HG03442 (cell line): ENCODE data around the gene POC5.
A peak's percentile ranks its signal among the peaks of the same experiment; 100 is the strongest.
"Not testable (repeated sequence)": the region's sequence is repeated elsewhere in the genome, so short reads cannot be mapped to it uniquely, and the experiment has no call there.

Experiments
- ATAC-seq: cut with Tn5 transposase; IDR thresholded peaks from one replicate; pipeline ENCODE4 v1.9.1; 2021; ENCODE audit warnings: mild to moderate bottlenecking, moderate library complexity; ENCODE audit not compliant: unreplicated experiment

POC5 gene

GRCh38 chr5:75707911-75708509, 9.2 kb downstream of the POC5 start:
- ATAC-seq, result no peak

GRCh38 chr5:75706775-75707174, 10.5 kb downstream of the POC5 start:
- ATAC-seq, result no peak

- ATAC-seq, result no peak
Observed at GRCh38 chr5:75706016-75706415, 11.2 kb downstream of the POC5 start.

GRCh38 chr5:75701856-75702255, 15.4 kb downstream of the POC5 start:
- ATAC-seq, result no peak

GRCh38 chr5:75695472-75696351, 21.5 kb downstream of the POC5 start:
- not testable (repeated sequence) for ATAC-seq

GRCh38 chr5:75694781-75695180, 22.5 kb downstream of the POC5 start:
- ATAC-seq, result no peak

- no peak for ATAC-seq
Observed at GRCh38 chr5:75690669-75691068, 26.6 kb downstream of the POC5 start.

GRCh38 chr5:75686480-75686879, 30.8 kb downstream of the POC5 start:
- ATAC-seq, result no peak

GRCh38 chr5:75685141-75685540, 32.1 kb downstream of the POC5 start:
- ATAC-seq, result no peak

GRCh38 chr5:75681125-75681830, 36.0 kb downstream of the POC5 start:
- ATAC-seq, result no peak

- no peak for ATAC-seq
Observed at GRCh38 chr5:75678155-75678554, 39.1 kb downstream of the POC5 start.

GRCh38 chr5:75677607-75678006, 39.6 kb downstream of the POC5 start:
- ATAC-seq, result no peak

- no peak for ATAC-seq
Observed at GRCh38 chr5:75675783-75676182, 41.5 kb downstream of the POC5 start.

GRCh38 chr5:75672616-75673015, 44.6 kb downstream of the POC5 start:
- ATAC-seq, result no peak

GRCh38 chr5:75671506-75671905, 45.7 kb downstream of the POC5 start:
- no peak for ATAC-seq

- no peak for ATAC-seq
Observed at GRCh38 chr5:75670577-75670976, 46.7 kb downstream of the POC5 start.

GRCh38 chr5:75668977-75669689, 48.1 kb downstream of the POC5 start:
- ATAC-seq, result peak; percentile 89

GRCh38 chr5:75668445-75668844, 48.8 kb downstream of the POC5 start:
- ATAC-seq, result no peak

GRCh38 chr5:75667586-75667985, 49.7 kb downstream of the POC5 start:
- ATAC-seq, result no peak

GRCh38 chr5:75666801-75667200, 50.4 kb downstream of the POC5 start:
- ATAC-seq, result no peak

GRCh38 chr5:75664979-75665378, 52.3 kb downstream of the POC5 start:
- no peak for ATAC-seq
